DND-41 (cell line): ENCODE results near the gene ETDA.

Experiments
- EZH2 ChIP-seq: IDR thresholded peaks from 3 replicates; pipeline ENCODE4 v1.6.1; 2012; ENCODE audit warnings: borderline replicate concordance, low read depth, mild to moderate bottlenecking, moderate library complexity, low read length, inconsistent platforms; ENCODE audit not compliant: severe bottlenecking
- TF ChIP-seq, protein P1 (sequence below): IDR thresholded peaks from 2 replicates; pipeline ENCODE4 v1.5.1; 2012; ENCODE audit warnings: borderline replicate concordance, low read length, moderate library complexity, mild to moderate bottlenecking; ENCODE audit not compliant: poor library complexity, severe bottlenecking; ENCODE audit errors: extremely low read depth

- TF ChIP-seq, protein P1, sequence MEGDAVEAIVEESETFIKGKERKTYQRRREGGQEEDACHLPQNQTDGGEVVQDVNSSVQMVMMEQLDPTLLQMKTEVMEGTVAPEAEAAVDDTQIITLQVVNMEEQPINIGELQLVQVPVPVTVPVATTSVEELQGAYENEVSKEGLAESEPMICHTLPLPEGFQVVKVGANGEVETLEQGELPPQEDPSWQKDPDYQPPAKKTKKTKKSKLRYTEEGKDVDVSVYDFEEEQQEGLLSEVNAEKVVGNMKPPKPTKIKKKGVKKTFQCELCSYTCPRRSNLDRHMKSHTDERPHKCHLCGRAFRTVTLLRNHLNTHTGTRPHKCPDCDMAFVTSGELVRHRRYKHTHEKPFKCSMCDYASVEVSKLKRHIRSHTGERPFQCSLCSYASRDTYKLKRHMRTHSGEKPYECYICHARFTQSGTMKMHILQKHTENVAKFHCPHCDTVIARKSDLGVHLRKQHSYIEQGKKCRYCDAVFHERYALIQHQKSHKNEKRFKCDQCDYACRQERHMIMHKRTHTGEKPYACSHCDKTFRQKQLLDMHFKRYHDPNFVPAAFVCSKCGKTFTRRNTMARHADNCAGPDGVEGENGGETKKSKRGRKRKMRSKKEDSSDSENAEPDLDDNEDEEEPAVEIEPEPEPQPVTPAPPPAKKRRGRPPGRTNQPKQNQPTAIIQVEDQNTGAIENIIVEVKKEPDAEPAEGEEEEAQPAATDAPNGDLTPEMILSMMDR = no peak
- no peak for TF ChIP-seq EZH2
Measured at GRCh38 chrX:135256923-135257322, 5.1 kb downstream of the ETDA start.
